Memory B cell (primary cell): ENCODE results near the gene PANK3.
"Not testable (repeated sequence)": the region's sequence is repeated elsewhere in the genome, so short reads cannot be mapped to it uniquely, and the experiment has no call there.

Source experiments
- ATAC-seq: fragments of 150-1000 bp; cut with Tn5 transposase; 2 replicates; pipeline ENCODE4 v1.10.0; 2021; ENCODE audit warnings: low read depth, mild to moderate bottlenecking, moderate library complexity
- DNase-seq, 2 donors: peaks; one replicate each; pipeline ENCODE4 v3.0.0; 2022; ENCODE audit warnings: low spot score in 2 of 2
- H3K27ac Mint-ChIP-seq: one replicate; pipeline ENCODE4 v1.8.0; 2022; ENCODE audit warnings: mild to moderate bottlenecking, moderate library complexity, mixed read lengths
- H3K27me3 Mint-ChIP-seq: one replicate; pipeline ENCODE4 v1.8.0; 2022; ENCODE audit warnings: mixed read lengths
- H3K36me3 Mint-ChIP-seq: one replicate; pipeline ENCODE4 v1.8.0; 2022; ENCODE audit warnings: mild to moderate bottlenecking, mixed read lengths
- H3K4me1 Mint-ChIP-seq: one replicate; pipeline ENCODE4 v1.8.0; 2022; ENCODE audit warnings: mixed read lengths
- H3K4me3 Mint-ChIP-seq: one replicate; pipeline ENCODE4 v1.8.0; 2022; ENCODE audit warnings: mild to moderate bottlenecking, moderate library complexity, mixed read lengths
- H3K9me3 Mint-ChIP-seq: one replicate; pipeline ENCODE4 v1.8.0; 2022; ENCODE audit warnings: mixed read lengths

The PANK3 gene

GRCh38 chr5:168553377-168554130 lies 25.6 kb downstream of the PANK3 start:
- no peak overlapping the region for H3K27ac Mint-ChIP-seq
- no peaks in the 10 kb centered on the region for H3K27me3 Mint-ChIP-seq
- H3K36me3 Mint-ChIP-seq, result peaks cover 34% of the 10 kb centered on the region
- no peak for DNase-seq
- no peak for ATAC-seq
- H3K4me1 Mint-ChIP-seq, result peaks cover 4% of the 10 kb centered on the region
- H3K9me3 Mint-ChIP-seq, result no peaks in the 10 kb centered on the region
- H3K4me3 Mint-ChIP-seq, result no peak overlapping the region

DNA sequence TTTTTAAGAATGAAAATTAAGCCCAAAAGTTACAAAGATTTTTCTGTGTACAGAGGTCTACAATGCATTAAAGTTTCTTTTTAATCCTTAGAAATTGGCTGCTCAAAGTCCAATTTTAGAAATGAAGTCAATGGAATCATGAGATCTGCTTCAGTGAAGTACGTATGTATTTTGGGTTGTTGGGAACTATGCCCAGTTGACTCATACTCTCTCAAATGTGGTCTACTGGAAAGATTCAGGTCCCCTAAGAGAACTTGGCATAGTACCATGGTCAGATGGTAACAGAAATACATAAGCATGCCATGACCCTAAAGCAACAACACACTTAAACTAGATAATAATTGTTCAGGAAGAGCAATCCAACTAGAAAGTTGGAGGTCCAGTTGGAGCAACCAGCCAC lies 27.0 kb downstream of the PANK3 start:
- ATAC-seq (no peak), DNase-seq (no peak)
- peaks cover 2% of the 10 kb centered on the region for H3K9me3 Mint-ChIP-seq
- no peak overlapping the region for H3K4me3 Mint-ChIP-seq
- H3K36me3 Mint-ChIP-seq, result peaks cover 33% of the 10 kb centered on the region
- no peak overlapping the region for H3K27ac Mint-ChIP-seq
- no peaks in the 10 kb centered on the region for H3K27me3 Mint-ChIP-seq
- H3K4me1 Mint-ChIP-seq, result peaks cover 4% of the 10 kb centered on the region

- H3K4me3 Mint-ChIP-seq, result no peak overlapping the region
- peaks cover 2% of the 10 kb centered on the region for H3K9me3 Mint-ChIP-seq
- peaks cover 27% of the 10 kb centered on the region for H3K36me3 Mint-ChIP-seq
- no peak for DNase-seq
- no peaks in the 10 kb centered on the region for H3K27me3 Mint-ChIP-seq
- H3K4me1 Mint-ChIP-seq, result peaks cover 4% of the 10 kb centered on the region
- no peak for ATAC-seq
- no peak overlapping the region for H3K27ac Mint-ChIP-seq
These were observed 28.5 kb downstream of the PANK3 start for GRCh38 chr5:168550656-168551055.

DNA sequence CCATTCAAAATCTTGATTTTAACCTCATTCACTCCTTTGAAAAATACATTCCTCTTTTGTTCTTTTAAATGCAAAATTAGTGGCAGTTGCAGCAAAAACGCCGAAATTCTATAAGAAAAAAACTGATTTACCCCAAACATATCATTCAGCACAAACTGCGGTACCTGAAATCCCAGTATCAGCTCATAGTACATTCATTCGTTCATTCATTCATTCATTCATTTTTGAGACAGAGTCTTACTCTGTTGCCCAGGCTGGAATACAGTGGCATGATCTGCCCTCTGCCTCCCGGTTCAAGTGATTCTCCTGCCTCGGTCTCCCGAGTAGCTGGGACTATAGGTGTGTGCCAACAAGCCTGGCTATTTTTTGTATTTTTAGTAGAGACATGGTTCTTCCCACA lies 29.6 kb downstream of the PANK3 start:
- peaks cover 29% of the 10 kb centered on the region for H3K36me3 Mint-ChIP-seq
- H3K4me3 Mint-ChIP-seq, result no peak overlapping the region
- peaks cover 3% of the 10 kb centered on the region for H3K9me3 Mint-ChIP-seq
- H3K27ac Mint-ChIP-seq, result no peak overlapping the region
- ATAC-seq, result no peak
- peaks cover 5% of the 10 kb centered on the region for H3K4me1 Mint-ChIP-seq
- H3K27me3 Mint-ChIP-seq, result no peaks in the 10 kb centered on the region
- no peak for DNase-seq

DNA sequence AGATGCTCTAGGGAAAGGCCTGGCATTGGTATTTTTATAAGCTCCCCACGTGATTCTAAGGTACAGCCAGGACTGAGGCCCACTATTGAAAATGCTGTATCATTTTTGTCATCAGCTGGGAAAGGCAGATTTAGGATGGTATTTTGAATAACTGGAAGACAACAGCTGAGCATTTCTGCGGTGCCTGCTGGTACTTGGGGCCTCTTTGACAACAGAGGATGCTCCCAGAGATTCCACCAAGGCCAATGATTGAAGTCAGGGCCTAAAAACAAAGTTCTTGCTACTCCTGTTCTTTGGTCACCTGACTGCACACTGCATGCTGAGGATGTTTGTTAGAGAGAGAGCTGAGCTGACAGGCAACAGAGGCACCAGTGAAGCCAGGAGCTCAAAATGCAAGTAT lies 42.0 kb downstream of the PANK3 start:
- H3K9me3 Mint-ChIP-seq, result peaks cover 3% of the 10 kb centered on the region
- H3K27me3 Mint-ChIP-seq, result peaks cover 6% of the 10 kb centered on the region
- H3K4me3 Mint-ChIP-seq, result no peak overlapping the region
- no peak overlapping the region for H3K27ac Mint-ChIP-seq
- H3K4me1 Mint-ChIP-seq, result no peaks in the 10 kb centered on the region
- ATAC-seq (no peak), DNase-seq (no peak)
- no peaks in the 10 kb centered on the region for H3K36me3 Mint-ChIP-seq

DNA sequence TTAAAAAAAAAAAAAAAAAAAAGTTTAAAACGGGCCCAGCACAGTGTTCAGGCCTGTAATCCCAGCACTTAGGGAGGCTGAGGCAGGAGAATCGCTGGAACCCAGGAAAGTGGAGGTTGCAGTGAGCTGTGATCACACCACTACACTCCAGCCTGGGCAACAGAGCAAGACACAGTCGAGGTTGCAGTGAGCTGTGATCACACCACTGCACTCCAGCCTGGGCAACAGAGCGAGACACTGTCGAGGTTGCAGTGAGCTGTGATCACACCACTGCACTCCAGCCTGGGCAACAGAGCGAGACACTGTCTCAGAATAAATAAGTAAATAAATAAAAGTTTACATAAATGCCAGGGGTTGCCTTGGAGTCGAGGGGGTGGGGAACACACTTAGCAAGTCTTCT lies 44.8 kb downstream of the PANK3 start:
- not testable (repeated sequence) for DNase-seq, H3K4me1 Mint-ChIP-seq, H3K27ac Mint-ChIP-seq, H3K36me3 Mint-ChIP-seq, H3K9me3 Mint-ChIP-seq, ATAC-seq, H3K4me3 Mint-ChIP-seq
- peaks cover 14% of the 10 kb centered on the region for H3K27me3 Mint-ChIP-seq

DNA sequence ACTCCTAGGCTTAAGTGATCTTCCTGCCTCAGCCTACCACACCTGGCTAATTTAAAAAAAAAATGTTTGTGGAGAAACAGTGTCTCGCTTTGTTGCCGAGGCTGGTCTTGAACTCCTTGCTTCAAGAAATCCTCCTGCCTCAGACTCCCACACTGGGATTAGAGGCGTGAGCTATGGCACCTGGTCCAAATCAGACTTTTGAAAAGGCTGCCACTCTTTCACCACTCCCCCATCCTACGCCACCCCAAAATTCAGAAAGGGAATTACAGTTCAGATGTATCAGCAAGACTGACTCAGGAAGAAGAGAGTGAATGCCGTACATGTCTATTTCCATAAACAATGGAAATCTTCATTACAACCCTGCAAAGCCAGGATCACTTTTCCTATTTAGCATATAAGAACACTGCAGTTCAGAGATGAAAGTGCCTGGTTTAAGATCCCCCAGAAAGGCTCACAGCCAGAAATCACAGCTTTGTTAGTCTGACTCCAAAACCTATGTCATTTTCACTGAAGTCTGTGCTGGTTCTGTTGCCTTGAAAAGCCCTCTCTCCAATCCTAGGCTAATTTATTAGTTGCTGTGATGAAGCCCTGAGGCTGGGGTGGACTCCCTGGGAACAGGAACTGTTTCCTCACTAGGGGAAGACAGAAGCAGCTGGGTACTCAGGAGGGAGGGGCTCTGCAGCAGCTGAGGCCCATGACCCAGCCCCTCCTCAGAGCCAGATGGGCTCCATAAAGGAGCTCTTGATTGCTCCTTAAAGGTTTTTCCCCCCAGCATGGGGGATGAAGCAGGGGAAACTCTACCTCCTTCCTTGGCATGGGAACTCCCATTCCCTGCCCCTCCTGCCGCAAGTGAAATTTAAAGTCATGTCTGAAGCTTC lies 46.9 kb downstream of the PANK3 start:
- Mint-ChIP-seq H3K9me3 (peaks cover 2% of the 10 kb centered on the region), H3K4me1 (peaks cover 4% of the 10 kb centered on the region), H3K4me3 (no peak overlapping the region), H3K27ac (no peak overlapping the region), H3K36me3 (peaks cover 4% of the 10 kb centered on the region), H3K27me3 (peaks cover 19% of the 10 kb centered on the region)
- ATAC-seq (no peak), DNase-seq (no peak)

DNA sequence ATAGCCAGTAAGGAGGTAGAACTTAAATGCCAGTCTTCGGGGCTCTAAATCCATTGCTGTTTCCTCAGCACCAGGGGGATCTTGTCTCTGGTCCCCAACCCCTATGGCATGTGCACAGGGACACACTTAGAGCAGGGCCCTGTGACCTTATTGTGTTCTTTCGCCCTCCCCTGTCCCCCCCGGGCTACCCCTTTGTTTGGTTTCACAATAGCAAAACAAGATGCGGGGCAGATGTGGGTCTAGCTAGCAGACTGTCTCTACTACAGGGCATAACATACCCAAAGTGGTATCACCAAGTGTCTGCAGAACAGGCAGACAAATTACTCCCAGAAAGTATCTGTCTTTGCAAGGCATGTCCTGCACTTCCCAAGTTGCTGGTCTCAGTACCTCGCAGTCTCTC lies 48.0 kb downstream of the PANK3 start:
- H3K4me3 Mint-ChIP-seq, result no peak overlapping the region
- no peak overlapping the region for H3K27ac Mint-ChIP-seq
- H3K9me3 Mint-ChIP-seq, result peaks cover 2% of the 10 kb centered on the region
- ATAC-seq (no peak), DNase-seq (no peak)
- H3K36me3 Mint-ChIP-seq, result peaks cover 4% of the 10 kb centered on the region
- peaks cover 4% of the 10 kb centered on the region for H3K4me1 Mint-ChIP-seq
- H3K27me3 Mint-ChIP-seq, result peaks cover 17% of the 10 kb centered on the region

DNA sequence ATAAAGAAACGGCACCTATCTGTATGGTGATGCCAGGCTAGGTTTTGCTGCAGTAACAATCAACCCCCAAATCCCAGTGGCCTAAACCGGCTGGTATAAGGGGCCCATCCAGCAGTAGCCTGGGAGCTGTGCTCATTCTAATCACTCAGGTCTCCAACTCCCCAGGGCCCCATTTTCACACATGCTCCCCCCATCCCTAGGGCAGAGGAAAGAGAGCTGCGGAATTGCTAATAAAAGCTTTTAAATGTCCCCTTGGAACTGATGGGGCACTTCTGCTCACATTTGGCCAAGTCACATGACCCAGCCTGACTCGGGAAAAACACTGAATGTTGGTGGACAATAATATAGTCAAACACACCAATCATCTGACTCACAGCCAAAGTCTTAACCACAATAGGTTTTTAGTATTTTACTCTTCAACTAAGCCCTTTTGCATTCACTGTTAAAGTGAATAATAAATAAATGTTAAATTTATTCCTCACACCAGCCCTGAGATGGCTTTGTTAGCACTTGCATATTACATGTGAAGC lies 48.5 kb downstream of the PANK3 start:
- no peak for ATAC-seq
- peaks cover 2% of the 10 kb centered on the region for H3K9me3 Mint-ChIP-seq
- H3K27ac Mint-ChIP-seq, result no peak overlapping the region
- peak overlapping the region; percentile 62 for H3K4me3 Mint-ChIP-seq
- peaks cover 4% of the 10 kb centered on the region for H3K36me3 Mint-ChIP-seq
- H3K4me1 Mint-ChIP-seq, result peaks cover 4% of the 10 kb centered on the region
- DNase-seq, result no peak
- peaks cover 17% of the 10 kb centered on the region for H3K27me3 Mint-ChIP-seq

DNA sequence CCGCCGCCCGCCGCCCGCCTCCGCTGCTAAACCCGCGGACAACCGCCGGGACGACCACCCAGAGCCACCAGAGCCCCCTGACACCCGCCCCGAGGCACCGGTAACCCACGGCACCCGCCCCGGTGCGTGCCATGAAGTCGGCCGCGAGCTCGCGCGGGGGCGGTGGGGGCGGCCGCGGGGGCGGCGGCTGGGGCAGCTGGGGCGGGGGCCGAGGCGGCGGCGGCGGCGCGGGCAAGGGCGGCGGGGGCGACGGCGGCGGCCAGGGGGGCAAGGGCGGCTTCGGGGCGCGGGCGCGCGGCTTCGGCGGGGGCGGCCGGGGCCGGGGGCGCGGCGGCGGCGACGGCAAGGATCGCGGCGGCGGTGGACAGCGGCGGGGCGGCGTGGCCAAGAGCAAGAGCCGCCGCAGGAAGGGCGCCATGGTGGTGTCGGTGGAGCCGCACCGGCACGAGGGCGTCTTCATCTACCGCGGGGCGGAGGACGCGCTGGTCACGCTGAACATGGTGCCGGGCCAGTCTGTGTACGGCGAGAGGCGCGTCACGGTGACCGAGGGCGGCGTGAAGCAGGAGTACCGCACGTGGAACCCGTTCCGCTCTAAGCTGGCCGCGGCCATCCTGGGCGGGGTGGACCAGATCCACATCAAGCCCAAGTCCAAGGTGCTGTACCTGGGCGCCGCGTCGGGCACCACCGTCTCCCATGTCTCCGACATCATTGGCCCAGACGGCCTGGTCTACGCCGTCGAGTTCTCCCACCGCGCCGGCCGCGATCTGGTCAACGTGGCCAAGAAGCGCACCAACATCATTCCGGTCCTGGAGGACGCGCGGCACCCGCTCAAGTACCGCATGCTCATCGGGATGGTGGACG lies 49.6 kb downstream of the PANK3 start:
- Mint-ChIP-seq H3K9me3 (peaks cover 2% of the 10 kb centered on the region), H3K4me3 (peak overlapping the region; percentile 85), H3K36me3 (peaks cover 4% of the 10 kb centered on the region), H3K27me3 (peaks cover 17% of the 10 kb centered on the region), H3K27ac (no peak overlapping the region), H3K4me1 (peaks cover 4% of the 10 kb centered on the region)
- no peak for DNase-seq
- ATAC-seq, result no peak

- H3K27ac Mint-ChIP-seq, result no peak within 1 kb of the TSS
- peaks cover 4% of the 10 kb centered on the region for H3K36me3 Mint-ChIP-seq
- H3K27me3 Mint-ChIP-seq, result peaks cover 17% of the 10 kb centered on the region
- ATAC-seq (no peak), DNase-seq (no peak)
- H3K4me3 Mint-ChIP-seq, result peak within 1 kb of the TSS; percentile 85
- H3K9me3 Mint-ChIP-seq, result peaks cover 2% of the 10 kb centered on the region
- H3K4me1 Mint-ChIP-seq, result peaks cover 4% of the 10 kb centered on the region
These were observed 50.4 kb downstream of the PANK3 start, which contains the start of gene FBLL1 for GRCh38 chr5:168528521-168529373. TSS of gene FBLL1 (plus strand) at chr5:168529305. CDS start at chr5:168529505, 200 bp downstream.

DNA sequence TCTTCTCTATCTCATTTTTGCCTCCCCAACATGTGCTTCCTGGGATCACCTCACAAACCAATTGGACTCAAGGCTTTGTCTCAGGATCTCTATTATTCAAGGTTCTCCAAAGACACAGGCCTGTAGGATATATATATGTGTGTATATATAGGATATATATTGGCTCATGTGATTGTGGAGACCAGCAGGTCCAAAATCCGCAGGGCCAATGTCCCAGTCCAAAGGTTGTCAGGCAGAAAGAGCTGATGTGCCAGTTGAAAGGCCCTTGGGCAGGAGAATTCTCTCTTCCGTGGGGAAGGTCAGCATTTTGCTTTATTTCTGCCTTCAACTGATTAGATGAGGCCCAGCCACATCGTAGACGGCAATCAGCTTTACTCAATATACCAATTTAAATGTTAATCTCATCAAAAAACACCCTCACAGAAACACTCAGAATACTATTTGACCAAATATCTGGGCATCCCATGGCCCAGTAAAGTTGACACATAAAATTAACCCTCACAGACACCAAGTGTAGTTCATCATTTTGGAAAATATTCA lies 51.3 kb downstream of the PANK3 start:
- peaks cover 4% of the 10 kb centered on the region for H3K36me3 Mint-ChIP-seq
- ATAC-seq (no peak), DNase-seq (no peak)
- no peak overlapping the region for H3K27ac Mint-ChIP-seq
- peak overlapping the region; percentile 9 for H3K4me3 Mint-ChIP-seq
- H3K4me1 Mint-ChIP-seq, result peaks cover 4% of the 10 kb centered on the region
- peaks cover 16% of the 10 kb centered on the region for H3K27me3 Mint-ChIP-seq
- peaks cover 2% of the 10 kb centered on the region for H3K9me3 Mint-ChIP-seq

GRCh38 chr5:168525856-168526255 lies 53.3 kb downstream of the PANK3 start:
- DNase-seq (no peak), ATAC-seq (no peak)
- Mint-ChIP-seq H3K4me3 (no peak overlapping the region), H3K27me3 (peaks cover 11% of the 10 kb centered on the region), H3K27ac (no peak overlapping the region), H3K9me3 (peaks cover 2% of the 10 kb centered on the region), H3K36me3 (peaks cover 4% of the 10 kb centered on the region), H3K4me1 (peaks cover 4% of the 10 kb centered on the region)
